H1 (cell line): Measurements from ENCODE around the gene SLC51B. TPM values are rescaled to one million over a fixed set of nuclear protein-coding genes. Genes with fewer than 3 reads are reported as not detected.

Experiments
- CTCF ChIA-PET: fragments of 300-600 bp; sonication (Branson Sonifier 250); formaldehyde crosslinking; loops from one replicate; lab custom pipeline; 2021; ENCODE audit not compliant: partially characterized antibody; lab: Charles Lee
- POLR2A ChIA-PET: fragments of 300-600 bp; sonication (Branson Sonifier 250); formaldehyde crosslinking; loops from one replicate; lab custom pipeline; 2021; ENCODE audit warnings: inconsistent platforms; ENCODE audit not compliant: partially characterized antibody; lab: Charles Lee
- DNase-seq, 2 experiments: peaks; one replicate each; pipeline versions ENCODE4 v3.0.0 to v3.0.0-alpha.2; 2010 to 2022; ENCODE audit warnings: low spot score in 2 of 2, low read depth in 1 of 2, mixed read lengths in 1 of 2
- FAIRE-seq: peaks from 2 replicates; lab custom pipeline; 2011; peaks lifted over from hg19 to GRCh38; lab: Jason Lieb, UNC
- H2AFZ ChIP-seq: 2 replicates; pipeline ENCODE4 v1.8.1; 2012; ENCODE audit warnings: low read length, inconsistent platforms
- H2AK5ac ChIP-seq: 2 replicates; pipeline ENCODE4 v1.6.1; 2013; ENCODE audit warnings: low read depth, low read length
- H2BK120ac ChIP-seq: replicated peaks from 2 replicates; pipeline ENCODE3; 2013; ENCODE audit warnings: low read depth, low read length, inconsistent platforms
- H2BK12ac ChIP-seq: 2 replicates; pipeline ENCODE4 v1.6.1; 2013; ENCODE audit warnings: low read depth, low read length
- H2BK15ac ChIP-seq: 2 replicates; pipeline ENCODE4 v1.6.1; 2013; ENCODE audit warnings: low read length
- H2BK20ac ChIP-seq: 2 replicates; pipeline ENCODE4 v1.6.1; 2013; ENCODE audit warnings: low read length
- H2BK5ac ChIP-seq: 2 replicates; pipeline ENCODE4 v1.6.1; 2013; ENCODE audit warnings: low read depth, low read length
- H3K14ac ChIP-seq: 2 replicates; pipeline ENCODE4 v1.6.1; 2013; ENCODE audit warnings: inconsistent platforms; ENCODE audit not compliant: insufficient read length
- H3K18ac ChIP-seq: 2 replicates; pipeline ENCODE4 v1.6.1; 2013; ENCODE audit warnings: low read length; ENCODE audit errors: extremely low read depth
- H3K23ac ChIP-seq: 2 replicates; pipeline ENCODE4 v1.6.1; 2013; ENCODE audit warnings: inconsistent platforms; ENCODE audit not compliant: insufficient read length
- H3K23me2 ChIP-seq: 2 replicates; pipeline ENCODE4 v1.6.1; 2013; ENCODE audit warnings: low read depth, low read length
- H3K27ac ChIP-seq: 2 replicates; pipeline ENCODE4 v1.6.1; 2011; ENCODE audit warnings: low read depth, low read length, inconsistent platforms
- H3K27me3 ChIP-seq, 4 experiments: replicated peaks in 1 of 4; 1 replicate in 1 of 4; 2 replicates in 3 of 4; pipeline versions ENCODE4 v1.6.1 to v1.8.1; 2011 to 2013; ENCODE audit warnings: low read length in 3 of 4, mild to moderate bottlenecking in 3 of 4, inconsistent platforms in 2 of 4, mixed read lengths in 2 of 4, moderate library complexity in 1 of 4; ENCODE audit not compliant: control insufficient read depth in 3 of 4, insufficient read depth in 3 of 4; ENCODE audit errors: extremely low read depth in 1 of 4
- H3K36me3 ChIP-seq, 4 experiments: 2 replicates each; pipeline versions ENCODE4 v1.6.1 to v1.8.1; 2011 to 2013; ENCODE audit warnings: mild to moderate bottlenecking in 4 of 4, low read length in 3 of 4, moderate library complexity in 2 of 4, control low read depth in 1 of 4, inconsistent platforms in 1 of 4; ENCODE audit not compliant: insufficient read depth in 4 of 4, control insufficient read depth in 2 of 4
- H3K4ac ChIP-seq: replicated peaks from 2 replicates; pipeline ENCODE3; 2013; ENCODE audit warnings: low read length, low read depth, mixed read lengths, inconsistent platforms; ENCODE audit not compliant: insufficient read length
- H3K4me1 ChIP-seq, 4 experiments: replicated peaks in 1 of 4; 1 replicate in 1 of 4; 2 replicates in 3 of 4; pipeline versions ENCODE4 v1.6.1 to v1.8.1; 2011 to 2013; ENCODE audit warnings: low read length in 3 of 4, inconsistent platforms in 2 of 4, mixed read lengths in 1 of 4; ENCODE audit not compliant: insufficient read depth in 4 of 4, control insufficient read depth in 3 of 4
- H3K4me2 ChIP-seq, 2 experiments: 2 replicates each; pipeline versions ENCODE4 v1.6.1 to v1.8.1; 2011 to 2013; ENCODE audit warnings: low read depth in 2 of 2, low read length in 2 of 2, control low read depth in 1 of 2, inconsistent platforms in 1 of 2, mild to moderate bottlenecking in 1 of 2; ENCODE audit not compliant: insufficient read depth in 1 of 2
- H3K4me3 ChIP-seq, 4 experiments: fragments of 200-600, 300-600 bp in 1 of 4; sonication (generic), shearing (Covaris generic), sonication (Bioruptor Twin) in 1 of 4; 2 replicates each; pipeline versions ENCODE4 v1.5.1 to v1.8.1; 2011 to 2016; ENCODE audit warnings: low read length in 4 of 4, low read depth in 3 of 4, control low read depth in 2 of 4, inconsistent platforms in 2 of 4, mild to moderate bottlenecking in 2 of 4, mixed read lengths in 1 of 4, moderate library complexity in 1 of 4; ENCODE audit not compliant: insufficient read depth in 2 of 4; ENCODE audit errors: extremely low read depth in 1 of 4
- H3K56ac ChIP-seq: replicated peaks from 2 replicates; pipeline ENCODE3; 2013; ENCODE audit warnings: low read depth, mild to moderate bottlenecking, mixed read lengths, low read length, inconsistent platforms; ENCODE audit not compliant: insufficient read length
- H3K79me1 ChIP-seq: 2 replicates; pipeline ENCODE4 v1.6.1; 2013; ENCODE audit warnings: low read depth, low read length, control low read depth
- H3K79me2 ChIP-seq, 2 experiments: 2 replicates each; pipeline versions ENCODE4 v1.6.1 to v1.8.1; 2012 to 2013; ENCODE audit warnings: low read length in 2 of 2, mild to moderate bottlenecking in 2 of 2, inconsistent platforms in 1 of 2; ENCODE audit not compliant: insufficient read depth in 2 of 2, control insufficient read depth in 1 of 2
- H3K9ac ChIP-seq, 4 experiments: replicated peaks in 1 of 4; 1 replicate in 1 of 4; 2 replicates in 3 of 4; pipeline versions ENCODE4 v1.6.1 to v1.8.1; 2011 to 2013; ENCODE audit warnings: low read depth in 3 of 4, low read length in 3 of 4, control low read depth in 2 of 4, mild to moderate bottlenecking in 2 of 4, moderate library complexity in 2 of 4, inconsistent platforms in 1 of 4; ENCODE audit errors: extremely low read depth in 1 of 4
- H3K9me3 ChIP-seq, 2 experiments: 2 replicates each; pipeline versions ENCODE4 v1.6.1 to v1.8.1; 2012 to 2013; ENCODE audit warnings: mild to moderate bottlenecking in 2 of 2, moderate library complexity in 2 of 2, control low read depth in 1 of 2, inconsistent platforms in 1 of 2, low read depth in 1 of 2, low read length in 1 of 2, mixed read lengths in 1 of 2; ENCODE audit not compliant: insufficient read depth in 2 of 2
- H4K20me1 ChIP-seq, 2 experiments: replicated peaks in 1 of 2; 2 replicates each; pipeline versions ENCODE3 to v1.8.1; 2011 to 2013; ENCODE audit warnings: inconsistent platforms in 2 of 2, low read length in 2 of 2, mild to moderate bottlenecking in 1 of 2; ENCODE audit not compliant: insufficient read depth in 2 of 2, control insufficient read depth in 1 of 2
- H4K5ac ChIP-seq: 2 replicates; pipeline ENCODE4 v1.6.1; 2013; ENCODE audit warnings: low read length, low read depth, mixed read lengths, inconsistent platforms; ENCODE audit not compliant: insufficient read length
- H4K8ac ChIP-seq: 2 replicates; pipeline ENCODE4 v1.8.0; 2013; ENCODE audit warnings: mild to moderate bottlenecking, moderate library complexity, low read length, inconsistent platforms; ENCODE audit not compliant: insufficient read depth; ENCODE audit errors: extremely low read depth
- H4K91ac ChIP-seq: replicated peaks from 2 replicates; pipeline ENCODE3; 2013; ENCODE audit warnings: low read length, mixed read lengths, inconsistent platforms; ENCODE audit not compliant: insufficient read length
- ASH2L ChIP-seq: fragments of 200-600, 300-600 bp; sonication (generic); IDR thresholded peaks from one replicate; pipeline ENCODE4 v1.7.1; 2017; ENCODE audit warnings: low read length
- ATF3 ChIP-seq: IDR thresholded peaks from 2 replicates; pipeline ENCODE4 v1.6.1; 2011; ENCODE audit warnings: low read depth, mild to moderate bottlenecking, low read length; ENCODE audit not compliant: insufficient read depth
- CEBPB ChIP-seq: IDR thresholded peaks from 2 replicates; pipeline ENCODE4 v1.6.1; 2012; ENCODE audit warnings: low read depth, low read length
- FOSL1 ChIP-seq: IDR thresholded peaks from 2 replicates; pipeline ENCODE4 v1.6.1; 2011; ENCODE audit warnings: mild to moderate bottlenecking, low read depth, low read length, moderate library complexity; ENCODE audit not compliant: insufficient read depth
- JUN ChIP-seq: IDR thresholded peaks from 2 replicates; pipeline ENCODE4 v1.6.1; 2011; ENCODE audit warnings: low read depth, mild to moderate bottlenecking, improper control_type of control experiment, low read length
- JUND ChIP-seq: IDR thresholded peaks from 2 replicates; pipeline ENCODE4 v1.6.1; 2011; ENCODE audit warnings: mild to moderate bottlenecking, improper control_type of control experiment, low read length
- MAFK ChIP-seq: IDR thresholded peaks from 2 replicates; pipeline ENCODE4 v1.6.1; 2012; ENCODE audit warnings: low read depth, mild to moderate bottlenecking, improper control_type of control experiment, low read length
- RAD21 ChIP-seq, 2 experiments: IDR thresholded peaks in 1 of 2; conservative IDR thresholded peaks in 1 of 2; 2 replicates each; pipeline ENCODE4 v1.6.1; 2011; ENCODE audit warnings: low read depth in 2 of 2, low read length in 2 of 2, improper control_type of control experiment in 1 of 2, inconsistent platforms in 1 of 2, mild to moderate bottlenecking in 1 of 2, moderate library complexity in 1 of 2
- RBBP5 ChIP-seq: IDR thresholded peaks from 2 replicates; pipeline ENCODE4 v1.7.1; 2012; ENCODE audit warnings: low read depth, mild to moderate bottlenecking, inconsistent platforms, low read length, moderate library complexity, borderline replicate concordance
- SP2 ChIP-seq: IDR thresholded peaks from 2 replicates; pipeline ENCODE4 v1.6.1; 2012; ENCODE audit warnings: mild to moderate bottlenecking, low read length, inconsistent platforms
- SP4 ChIP-seq: IDR thresholded peaks from 2 replicates; pipeline ENCODE4 v1.6.1; 2012; ENCODE audit warnings: low read length, inconsistent platforms
- TAF1 ChIP-seq: IDR thresholded peaks from 2 replicates; pipeline ENCODE4 v1.6.1; 2011; ENCODE audit warnings: mild to moderate bottlenecking, low read depth, low read length
- USF2 ChIP-seq: IDR thresholded peaks from 2 replicates; pipeline ENCODE4 v1.6.1; 2011; ENCODE audit warnings: low read length, improper control_type of control experiment
- WGBS, 2 experiments: shearing (Covaris generic) in 1 of 2; methylation state at CpG; one replicate each; pipeline versions ENCODE4 v1.1.6 to v1.1.7; 2013 to 2015; ENCODE audit warnings: low lambda C conversion rate in 2 of 2, mixed read lengths in 2 of 2, inconsistent platforms in 1 of 2, low coverage in 1 of 2, missing lambda C conversion rate in 1 of 2; ENCODE audit not compliant: insufficient replicate concordance in 2 of 2, insufficient coverage in 1 of 2, insufficient read length in 1 of 2; ENCODE audit errors: extremely low coverage in 1 of 2, missing lambda C conversion rate in 1 of 2; 5-methylcytosine and 5-hydroxymethylcytosine counted together
- polyA plus RNA-seq, 7 experiments: library from polyadenylated mRNA; depleted of rRNA in 3 of 7; stranded (reverse) in 5 of 7; unstranded in 2 of 7; fragments of >200 nt in 5 of 7; fragments of 200-250 nt in 2 of 7; gene quantifications; 1 replicate in 5 of 7; 2 replicates in 1 of 7; 4 replicates in 1 of 7; pipeline versions ENCODE4 v1.2.1 to v1.2.3, GENCODE V29; 2011 to 2013; ENCODE audit warnings: missing spikeins in 2 of 7, mixed read lengths in 2 of 7
- total RNA-seq: library from RNA; stranded (reverse); fragmentation: NEBNext Ultra II Directional; extraction: Animal tissue kit (Norgen Biotek cat#: 25700); gene quantifications from 2 replicates; pipeline ENCODE4 v1.2.1, GENCODE V29; 2021

The SLC51B gene
- total and polyA plus RNA-seq, 2 of the 8 experiments (the other 6 are each of a cell fraction or from before 2014, with no cell fraction given): not detected

GRCh38 chr15:65088643-65089021, 43.4 kb downstream of the SLC51B start:
- Histone ChIP-seq H3K14ac (no peak overlapping the region), H3K9ac (no peak overlapping the region), H3K23me2 (no peaks in the 10 kb centered on the region), H2BK15ac (no peak overlapping the region), H4K5ac (no peak overlapping the region), H3K79me1 (no peaks in the 10 kb centered on the region), H2BK20ac (no peak overlapping the region), H2BK5ac (no peak overlapping the region), H3K36me3 (no peaks in the 10 kb centered on the region), H3K4ac (no peak overlapping the region), H3K18ac (no peak overlapping the region), H3K27ac (no peak overlapping the region), H3K9me3 (no peaks in the 10 kb centered on the region), H4K8ac (no peak overlapping the region; the same call in 1 of the 2 replicates), H4K20me1 (no peaks in the 10 kb centered on the region), H3K79me2 (no peaks in the 10 kb centered on the region), H3K27me3 (no peaks in the 10 kb centered on the region; a peak in 1 of 7 replicates), H3K56ac (no peak overlapping the region), H2BK120ac (no peak overlapping the region), H2BK12ac (no peak overlapping the region), H3K23ac (no peak overlapping the region), H3K4me1 (peaks cover 4 to 18% (median 11%) of the 10 kb centered on the region in 4 experiments), H4K91ac (no peak overlapping the region), H2AFZ (no peak overlapping the region), H3K4me2 (no peak overlapping the region), H3K4me3 (no peak overlapping the region), H2AK5ac (no peak overlapping the region; the same call in 1 of the 2 replicates)
- DNase-seq (no peak), FAIRE-seq (no peak)
- TF ChIP-seq ATF3 (no peak), CEBPB (no peak), JUN (no peak), FOSL1 (no peak), ASH2L (no peak), SP4 (no peak), RBBP5 (no peak), MAFK (no peak), RAD21 (IDR thresholded peaks at IDR 0.05 in 1 of 2, conservative IDR thresholded peaks at IDR 0.05 in 1 of 2; ENCODE audit: low read depth in 2 of 2, low read length in 2 of 2) (no peak), USF2 (no peak), SP2 (no peak), TAF1 (no peak), JUND (no peak)
- ChIA-PET POLR2A (interaction anchor here (0.8 to 14.5 kb wide), 6 partner anchors 11 to 216 kb away, joined by 3 to 93 read pairs (median 4); partner anchors contain the start of genes RASL12 and RNU5B-1), CTCF (interaction anchor here (0.9 to 32.9 kb wide), 6 partner anchors 7 to 34 kb away, joined by 4 to 1213 read pairs (median 26); partner anchors contain the start of genes KBTBD13, RASL12, SLC51B and UBAP1L)
- WGBS, 2 experiments: 88% methylated on average over 6 of the region's 6 CpGs; no CpG with 5 or more reads in 1 of the 2 experiments
